Adrenal gland (tissue), 19 donors: ENCODE data around the gene TRIM51. TPM values are rescaled to one million over a fixed set of nuclear protein-coding genes. Genes with fewer than 3 reads are reported as not detected.
"Not testable (repeated sequence)": the region's sequence is repeated elsewhere in the genome, so short reads cannot be mapped to it uniquely, and the experiment has no call there.

Experiments
- DNase-seq, 7 donors: peaks; one replicate each; pipeline ENCODE4 v3.0.0-alpha.2; 2019 to 2020
- H3K27ac ChIP-seq, 5 donors: fragments of 200-600 bp; sonication (generic) in 4 of 5; 1 replicate in 3 of 5; 2 replicates in 2 of 5; pipeline versions ENCODE4 v1.5.1 to v1.8.0; 2016 to 2020; ENCODE audit warnings: mild to moderate bottlenecking in 1 of 5
- H3K27me3 ChIP-seq: fragments of 200-600 bp; 2 replicates; pipeline ENCODE4 v1.8.0; 2021
- H3K36me3 ChIP-seq, 2 donors: fragments of 200-600 bp; replicated peaks in 1 of 2; 1 replicate in 1 of 2; 2 replicates in 1 of 2; pipeline versions ENCODE4 v1.5.1 to v1.8.0; 2018 to 2022
- H3K4me1 ChIP-seq, 2 donors: fragments of 200-600 bp; replicated peaks in 1 of 2; 1 replicate in 1 of 2; 2 replicates in 1 of 2; pipeline versions ENCODE4 v1.5.1 to v1.8.0; 2018 to 2021
- H3K4me3 ChIP-seq, 4 donors: fragments of 200-600 bp; sonication (generic) in 3 of 4; one replicate each; pipeline ENCODE4 v1.5.1; 2016 to 2018
- H3K9me3 ChIP-seq, 3 donors: fragments of 200-600 bp; sonication (generic) in 1 of 3; replicated peaks in 1 of 3; 1 replicate in 2 of 3; 2 replicates in 1 of 3; pipeline versions ENCODE4 v1.5.1 to v1.8.0; 2016 to 2021
- POLR2A ChIP-seq, 2 donors: fragments of 450-650 bp; IDR thresholded peaks; one replicate each; pipeline ENCODE4 v1.6.1; 2017; ENCODE audit warnings: antibody characterized with exemption in 2 of 2, mild to moderate bottlenecking in 2 of 2, moderate library complexity in 1 of 2
- WGBS, 4 donors: extraction: QIAGEN DNeasy Blood & Tissue Kit in 2 of 4; methylation state at CpG; one replicate each; pipeline versions ENCODE4 v1.1.5 to v1.1.7; 2013 to 2017; 5-methylcytosine and 5-hydroxymethylcytosine counted together
- intact Hi-C, 2 donors: fragments of 100-400 bp; cut with DNase I; formaldehyde crosslinking; loops; one replicate each; pipeline versions ENCODE4 v1.14.1 to v1.15.0; 2022 to 2023
- long read RNA-seq, 10 donors: library from polyadenylated mRNA in 3 of 10; unstranded in 2 of 10; stranded (forward) in 1 of 10; transcript quantifications; one replicate each; pipeline ENCODE4 v2.0.0 and lab custom pipeline, GENCODE V29; 2021 to 2026
- polyA plus RNA-seq, 3 donors: library from polyadenylated mRNA; stranded (reverse); fragments of 200-250 nt in 2 of 3; fragments of 350-450 nt in 1 of 3; fragmentation: Illumina TruSeq in 1 of 3; extraction: RNeasy Lipid Tissue Mini Kit (QIAGEN cat#74804) in 1 of 3; gene quantifications; one replicate each; pipeline ENCODE4 v1.2.3, GENCODE V29; 2013 to 2014
- total RNA-seq, 9 donors: library from RNA; depleted of rRNA in 4 of 9; stranded (reverse); fragments of >200 nt in 4 of 9; fragments of 120-200 nt in 1 of 9; fragmentation: NEBNext Ultra II Directional in 1 of 9; extraction: Animal tissue kit (Norgen Biotek cat#: 25700) in 1 of 9; gene quantifications; one replicate each; pipeline versions ENCODE4 v1.1.0 to v1.2.4, GENCODE V29; 2013 to 2023
- TF ChIP-seq, protein P1 (sequence below), 6 experiments: fragments of 450-650 bp in 4 of 6; fragments of 200-600 bp in 2 of 6; sonication (generic) in 1 of 6; IDR thresholded peaks; 1 replicate in 5 of 6; 2 replicates in 1 of 6; pipeline versions ENCODE4 v1.5.1 to v1.8.0; 2016 to 2021; ENCODE audit warnings: antibody characterized with exemption in 6 of 6, mild to moderate bottlenecking in 2 of 6, moderate library complexity in 1 of 6
- donor health status: healthy with polysubstance abuse.
- donor health status: Bipolar disorder and iron deficiency.
- donor health status: DM: yes; HTN: yes; CAD: no.
- donor health status: DM: no; HTN: no; CAD: no.
- donor health status: DM: no; HTN: no; CAD: no.
- donor health status: DM: yes; HTN: yes; CAD: no.

Gene TRIM51, protein sequence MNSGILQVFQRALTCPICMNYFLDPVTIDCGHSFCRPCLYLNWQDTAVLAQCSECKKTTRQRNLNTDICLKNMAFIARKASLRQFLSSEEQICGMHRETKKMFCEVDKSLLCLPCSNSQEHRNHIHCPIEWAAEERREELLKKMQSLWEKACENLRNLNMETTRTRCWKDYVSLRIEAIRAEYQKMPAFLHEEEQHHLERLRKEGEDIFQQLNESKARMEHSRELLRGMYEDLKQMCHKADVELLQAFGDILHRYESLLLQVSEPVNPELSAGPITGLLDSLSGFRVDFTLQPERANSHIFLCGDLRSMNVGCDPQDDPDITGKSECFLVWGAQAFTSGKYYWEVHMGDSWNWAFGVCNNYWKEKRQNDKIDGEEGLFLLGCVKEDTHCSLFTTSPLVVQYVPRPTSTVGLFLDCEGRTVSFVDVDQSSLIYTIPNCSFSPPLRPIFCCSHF
- not detected for total RNA-seq
- not detected for polyA plus RNA-seq
- long read RNA-seq, donor 1 = 0 reads
- long read RNA-seq, donor 2 = 0 reads
- long read RNA-seq, donor 3 = 0 reads
- long read RNA-seq, donor 4 = 0 reads
- long read RNA-seq, donor 5 = 0 reads
- long read RNA-seq, donor 6 = 0 reads
- long read RNA-seq, donor 7 = 0 reads
- long read RNA-seq, donor 8 = 0 reads
- long read RNA-seq, donor 9 = 0 reads
- long read RNA-seq, donor 10 = 0 reads

DNA sequence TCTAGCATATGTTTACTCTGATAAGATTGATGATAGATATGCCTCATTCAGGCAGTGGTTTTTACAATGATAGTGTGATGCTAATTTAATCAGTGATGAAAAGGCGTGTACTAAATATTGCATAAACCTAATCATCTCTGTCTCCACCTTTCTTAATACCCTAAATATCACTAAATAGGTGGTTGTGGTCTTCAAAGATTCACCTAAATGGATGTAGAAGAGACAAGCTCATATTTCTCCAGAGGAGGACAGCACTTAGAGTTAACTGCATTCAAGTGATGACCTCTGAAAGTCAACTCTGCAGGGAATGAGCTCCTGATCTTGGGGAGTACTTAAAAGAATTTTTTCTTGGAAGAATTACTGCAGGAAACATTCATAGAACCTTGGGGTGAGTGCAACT lies at the start of gene TRIM51:
TRIM51 (plus strand) TSS at position 301 of the 400 bp plus-strand sequence. CDS start 2,132 bp downstream, outside the sequence.
- WGBS, 4 donors = 42 to 71% (median 47%) methylated on average over 1 of the region's 1 CpG

DNA sequence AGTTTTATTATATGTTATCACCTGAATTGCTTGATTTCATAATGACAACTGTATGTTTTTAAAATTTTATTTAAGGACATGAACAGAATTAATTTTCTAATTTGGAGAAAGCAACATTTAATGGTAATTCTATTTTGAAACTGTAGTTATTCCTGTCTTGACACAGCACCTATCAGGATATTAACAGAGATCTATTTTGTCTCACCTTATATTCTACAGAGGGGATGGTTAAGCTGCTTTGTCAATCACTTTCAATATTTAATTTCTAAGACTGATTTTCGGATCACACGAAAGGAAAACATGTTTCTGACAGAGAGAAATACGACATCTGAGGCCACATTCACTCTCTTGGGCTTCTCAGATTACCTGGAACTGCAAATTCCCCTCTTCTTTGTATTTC lies 44.6 kb upstream of the TRIM51 start, which contains the start of gene OR5D16:
OR5D16 (plus strand) TSS at position 301 of the 400 bp plus-strand sequence; CDS start at position 301, 0 bp downstream.
- H3K4me1 ChIP-seq = no peaks in the 10 kb centered on the region
- TF ChIP-seq, protein P1, sequence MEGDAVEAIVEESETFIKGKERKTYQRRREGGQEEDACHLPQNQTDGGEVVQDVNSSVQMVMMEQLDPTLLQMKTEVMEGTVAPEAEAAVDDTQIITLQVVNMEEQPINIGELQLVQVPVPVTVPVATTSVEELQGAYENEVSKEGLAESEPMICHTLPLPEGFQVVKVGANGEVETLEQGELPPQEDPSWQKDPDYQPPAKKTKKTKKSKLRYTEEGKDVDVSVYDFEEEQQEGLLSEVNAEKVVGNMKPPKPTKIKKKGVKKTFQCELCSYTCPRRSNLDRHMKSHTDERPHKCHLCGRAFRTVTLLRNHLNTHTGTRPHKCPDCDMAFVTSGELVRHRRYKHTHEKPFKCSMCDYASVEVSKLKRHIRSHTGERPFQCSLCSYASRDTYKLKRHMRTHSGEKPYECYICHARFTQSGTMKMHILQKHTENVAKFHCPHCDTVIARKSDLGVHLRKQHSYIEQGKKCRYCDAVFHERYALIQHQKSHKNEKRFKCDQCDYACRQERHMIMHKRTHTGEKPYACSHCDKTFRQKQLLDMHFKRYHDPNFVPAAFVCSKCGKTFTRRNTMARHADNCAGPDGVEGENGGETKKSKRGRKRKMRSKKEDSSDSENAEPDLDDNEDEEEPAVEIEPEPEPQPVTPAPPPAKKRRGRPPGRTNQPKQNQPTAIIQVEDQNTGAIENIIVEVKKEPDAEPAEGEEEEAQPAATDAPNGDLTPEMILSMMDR (IDR thresholded peaks at IDR 0.05) = no peak
- no peak for TF ChIP-seq POLR2A (IDR thresholded peaks at IDR 0.05)
- no peaks in the 10 kb centered on the region for H3K27me3 ChIP-seq
- intact Hi-C loops = no loop called here
- H3K27ac ChIP-seq = no peak within 1 kb of the TSS
- H3K9me3 ChIP-seq = no peaks in the 10 kb centered on the region
- H3K4me3 ChIP-seq = no peak within 1 kb of the TSS
- 21 to 47% (median 31%) methylated on average over 3 of the region's 3 CpGs for WGBS, 4 donors
- DNase-seq = no peak
- no peaks in the 10 kb centered on the region for H3K36me3 ChIP-seq

More for the DNA sequence above, at the start of gene TRIM51:
- H3K27ac ChIP-seq, DNase-seq, H3K4me1 ChIP-seq, H3K36me3 ChIP-seq, H3K4me3 ChIP-seq, H3K27me3 ChIP-seq, H3K9me3 ChIP-seq, intact Hi-C loops: not testable (repeated sequence)

DNA sequence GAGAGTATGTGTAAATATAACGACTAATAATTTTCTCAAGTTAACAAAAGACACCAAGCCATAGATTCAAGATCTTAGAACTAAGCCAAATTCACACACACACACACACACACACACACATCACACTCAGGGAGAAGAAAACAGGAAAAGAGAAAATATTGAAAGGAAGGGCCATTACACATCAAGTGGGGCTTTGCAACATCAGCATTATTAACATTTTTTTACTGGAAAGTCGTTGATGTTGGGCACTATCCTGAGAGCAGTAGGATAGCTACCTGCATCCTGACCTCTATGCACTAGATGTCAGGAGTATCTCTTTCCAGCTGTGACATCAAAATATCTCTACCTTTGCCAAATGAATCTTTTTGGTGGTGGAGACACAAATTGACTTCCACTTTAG lies 35.6 kb upstream of the TRIM51 start:
- intact Hi-C loops = no loop called here
- no peak for DNase-seq
- Histone ChIP-seq H3K4me1 (no peaks in the 10 kb centered on the region), H3K9me3 (no peaks in the 10 kb centered on the region), H3K36me3 (no peaks in the 10 kb centered on the region), H3K27ac (no peak overlapping the region), H3K27me3 (no peaks in the 10 kb centered on the region), H3K4me3 (no peak overlapping the region)
- 37 to 45% (median 41%) methylated on average over 2 of the region's 2 CpGs for WGBS, 4 donors
- TF ChIP-seq, protein P1 (IDR thresholded peaks at IDR 0.05) = no peak
- no peak for TF ChIP-seq POLR2A (IDR thresholded peaks at IDR 0.05)

DNA sequence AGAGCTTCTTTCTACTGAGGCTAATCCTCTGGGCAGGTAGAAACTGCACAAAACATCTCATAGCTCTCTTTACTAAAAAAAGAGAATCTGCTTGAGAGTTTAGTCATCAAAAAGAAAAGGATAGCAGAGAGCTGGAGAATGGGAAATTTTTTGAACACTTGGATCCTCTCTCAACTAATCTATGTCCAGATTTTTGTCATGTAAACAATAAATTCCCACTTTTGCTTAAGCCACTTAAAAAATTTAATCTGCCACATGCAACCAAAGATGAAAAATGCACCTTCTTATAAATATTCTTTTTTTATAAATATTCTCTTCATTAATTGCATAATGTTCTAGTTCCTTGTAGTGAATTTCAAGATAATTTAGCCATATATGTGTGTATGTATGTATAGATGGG lies 34.1 kb upstream of the TRIM51 start:
- intact Hi-C loops = no loop called here

More for the DNA sequence above, 34.1 kb upstream of the TRIM51 start:
- Histone ChIP-seq H3K27me3 (no peaks in the 10 kb centered on the region), H3K9me3 (no peaks in the 10 kb centered on the region), H3K27ac (no peak overlapping the region), H3K4me3 (no peak overlapping the region), H3K4me1 (no peaks in the 10 kb centered on the region), H3K36me3 (no peaks in the 10 kb centered on the region)
- no peak for TF ChIP-seq POLR2A (IDR thresholded peaks at IDR 0.05)
- TF ChIP-seq, protein P1 (IDR thresholded peaks at IDR 0.05) = no peak
- DNase-seq = no peak
